Left lung (tissue), 10 donors: ENCODE data around the gene STK39. TPM values are rescaled to one million over a fixed set of nuclear protein-coding genes. Genes with fewer than 3 reads are reported as not detected.

Source experiments
- ATAC-seq: fragments of 200-7000 bp; cut with Tn5 transposase; one replicate; pipeline ENCODE4 v1.9.1; 2020; ENCODE audit warnings: moderate library complexity
- DNase-seq, 4 donors: peaks; one replicate each; pipeline ENCODE4 v3.0.0-alpha.2; 2013 to 2020
- H3K27ac ChIP-seq, 2 donors: fragments of 200-600 bp; sonication (generic) in 1 of 2; one replicate each; pipeline versions ENCODE4 v1.5.0 to v1.8.0; 2020 to 2021
- H3K27me3 ChIP-seq, 2 donors: fragments of 200-600 bp; sonication (generic) in 1 of 2; one replicate each; pipeline versions ENCODE4 v1.5.0 to v1.8.0; 2020 to 2021
- H3K36me3 ChIP-seq, 2 donors: fragments of 200-600 bp; sonication (generic) in 1 of 2; one replicate each; pipeline versions ENCODE4 v1.5.0 to v1.8.0; 2020 to 2021
- H3K4me1 ChIP-seq, 2 donors: fragments of 200-600 bp; one replicate each; pipeline ENCODE4 v1.8.0; 2021
- H3K4me3 ChIP-seq, 2 donors: fragments of 200-600 bp; sonication (generic) in 1 of 2; one replicate each; pipeline versions ENCODE4 v1.5.0 to v1.8.0; 2020 to 2021; ENCODE audit warnings: mild to moderate bottlenecking in 1 of 2
- H3K9me3 ChIP-seq, 2 donors: fragments of 200-600 bp; sonication (generic) in 1 of 2; one replicate each; pipeline versions ENCODE4 v1.5.0 to v1.8.0; 2020 to 2021
- intact Hi-C, 2 donors: fragments of 100-400 bp; cut with DNase I; formaldehyde crosslinking; loops; one replicate each; pipeline versions ENCODE4 v1.11.2 to v1.14.2; 2022
- polyA plus RNA-seq, 6 donors: library from polyadenylated mRNA; unstranded; fragments of 120-200 nt; gene quantifications; one replicate each; pipeline ENCODE4 v1.2.1, GENCODE V29; 2013; ENCODE audit not compliant: insufficient read length in 6 of 6
- total RNA-seq, 2 donors: library from RNA; stranded (reverse); fragmentation: NEBNext Ultra II Directional; extraction: Animal tissue kit (Norgen Biotek cat#: 25700); gene quantifications; one replicate each; pipeline ENCODE4 v1.2.1, GENCODE V29; 2021
- TF ChIP-seq, protein P1 (sequence below), 2 donors: fragments of 200-600 bp; sonication (generic) in 1 of 2; IDR thresholded peaks; one replicate each; pipeline versions ENCODE4 v1.5.0 to v1.8.0; 2021; ENCODE audit warnings: antibody characterized with exemption in 2 of 2
- donor health status: DM: no; HTN: yes; CAD: no.
- donor health status: DM: no; HTN: no; CAD: no.

Gene STK39
- total and polyA plus RNA-seq, 8 donors = 15.7 to 31.3 (median 27.0) TPM

DNA sequence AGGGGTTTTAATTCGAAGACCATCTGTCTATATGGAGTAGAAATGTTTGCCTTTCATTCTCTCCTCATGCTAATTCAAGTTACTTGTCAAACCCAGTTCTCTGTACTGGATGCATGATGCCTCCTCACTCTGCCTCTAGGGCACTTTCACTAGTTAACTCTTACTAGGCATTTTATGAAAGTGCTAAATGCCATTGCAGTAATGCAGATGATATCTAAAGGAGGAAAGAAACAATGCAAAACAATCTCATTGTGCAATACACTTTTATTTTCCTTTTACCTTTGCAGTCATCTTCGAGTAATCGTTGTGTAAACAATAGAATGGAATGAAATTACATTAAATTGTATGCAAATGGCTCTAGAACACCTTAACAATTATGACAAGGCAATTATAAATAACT is 293.6 kb downstream of the STK39 start:
- ATAC-seq (no peak), DNase-seq (no peak)
- H3K9me3 ChIP-seq = no peaks in the 10 kb centered on the region
- H3K4me1 ChIP-seq = no peaks in the 10 kb centered on the region
- H3K36me3 ChIP-seq = no peaks in the 10 kb centered on the region
- TF ChIP-seq, protein P1, sequence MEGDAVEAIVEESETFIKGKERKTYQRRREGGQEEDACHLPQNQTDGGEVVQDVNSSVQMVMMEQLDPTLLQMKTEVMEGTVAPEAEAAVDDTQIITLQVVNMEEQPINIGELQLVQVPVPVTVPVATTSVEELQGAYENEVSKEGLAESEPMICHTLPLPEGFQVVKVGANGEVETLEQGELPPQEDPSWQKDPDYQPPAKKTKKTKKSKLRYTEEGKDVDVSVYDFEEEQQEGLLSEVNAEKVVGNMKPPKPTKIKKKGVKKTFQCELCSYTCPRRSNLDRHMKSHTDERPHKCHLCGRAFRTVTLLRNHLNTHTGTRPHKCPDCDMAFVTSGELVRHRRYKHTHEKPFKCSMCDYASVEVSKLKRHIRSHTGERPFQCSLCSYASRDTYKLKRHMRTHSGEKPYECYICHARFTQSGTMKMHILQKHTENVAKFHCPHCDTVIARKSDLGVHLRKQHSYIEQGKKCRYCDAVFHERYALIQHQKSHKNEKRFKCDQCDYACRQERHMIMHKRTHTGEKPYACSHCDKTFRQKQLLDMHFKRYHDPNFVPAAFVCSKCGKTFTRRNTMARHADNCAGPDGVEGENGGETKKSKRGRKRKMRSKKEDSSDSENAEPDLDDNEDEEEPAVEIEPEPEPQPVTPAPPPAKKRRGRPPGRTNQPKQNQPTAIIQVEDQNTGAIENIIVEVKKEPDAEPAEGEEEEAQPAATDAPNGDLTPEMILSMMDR (IDR thresholded peaks at IDR 0.05) = no peak
- H3K4me3 ChIP-seq = no peak overlapping the region
- intact Hi-C loops = no loop called here
- no peaks in the 10 kb centered on the region for H3K27me3 ChIP-seq
- H3K27ac ChIP-seq = no peak overlapping the region

DNA sequence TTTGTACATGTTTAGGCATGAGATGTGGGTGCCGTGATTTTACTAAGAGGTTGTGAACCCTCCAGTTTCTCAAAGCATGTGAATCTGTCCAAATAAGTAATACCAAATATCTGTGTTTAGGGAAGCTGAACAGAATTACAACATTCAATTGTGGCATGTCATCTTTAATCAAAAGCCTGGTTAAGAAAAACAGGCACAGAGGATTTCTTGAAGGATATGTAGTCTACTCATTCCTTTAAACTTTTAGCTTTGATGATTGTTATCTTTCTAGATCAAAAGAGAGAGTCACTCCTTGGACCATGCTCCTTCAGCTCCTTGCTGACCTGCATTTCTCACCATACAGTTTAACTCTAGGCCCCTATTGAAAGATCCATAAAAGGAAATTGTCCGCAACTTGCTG is 296.8 kb downstream of the STK39 start:
- H3K4me1 ChIP-seq = no peaks in the 10 kb centered on the region
- H3K9me3 ChIP-seq = no peaks in the 10 kb centered on the region
- H3K27me3 ChIP-seq = no peaks in the 10 kb centered on the region
- no peak overlapping the region for H3K27ac ChIP-seq
- no peak overlapping the region for H3K4me3 ChIP-seq
- TF ChIP-seq, protein P1 (IDR thresholded peaks at IDR 0.05) = no peak
- DNase-seq = no peak
- no peaks in the 10 kb centered on the region for H3K36me3 ChIP-seq
- intact Hi-C loops = no loop called here
- ATAC-seq = no peak

DNA sequence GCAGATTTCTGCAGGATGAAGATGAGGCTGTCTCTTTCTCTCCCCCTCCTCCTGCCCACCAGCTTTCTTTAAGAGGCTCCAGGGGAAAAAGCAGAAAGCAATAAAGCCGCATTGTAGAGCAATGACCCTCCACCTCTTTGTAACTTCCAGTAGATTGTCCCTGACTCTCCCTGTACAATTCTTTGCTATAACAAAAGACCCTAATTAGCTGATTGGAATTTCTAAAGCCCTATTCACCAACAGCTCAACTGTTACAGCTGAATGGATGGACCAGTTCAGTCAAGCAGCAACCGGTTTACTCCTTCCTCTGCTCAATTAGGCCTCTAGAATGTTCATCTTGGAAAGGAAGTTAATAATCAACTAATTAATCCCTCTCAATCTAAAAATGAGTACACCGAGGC is 301.0 kb downstream of the STK39 start:
- H3K9me3 ChIP-seq = no peaks in the 10 kb centered on the region
- H3K4me3 ChIP-seq = no peak overlapping the region
- H3K27ac ChIP-seq = no peak overlapping the region
- no peaks in the 10 kb centered on the region for H3K27me3 ChIP-seq
- H3K4me1 ChIP-seq = no peaks in the 10 kb centered on the region
- DNase-seq (no peak), ATAC-seq (no peak)
- intact Hi-C loops = no loop called here
- TF ChIP-seq, protein P1 (IDR thresholded peaks at IDR 0.05) = no peak
- no peaks in the 10 kb centered on the region for H3K36me3 ChIP-seq

DNA sequence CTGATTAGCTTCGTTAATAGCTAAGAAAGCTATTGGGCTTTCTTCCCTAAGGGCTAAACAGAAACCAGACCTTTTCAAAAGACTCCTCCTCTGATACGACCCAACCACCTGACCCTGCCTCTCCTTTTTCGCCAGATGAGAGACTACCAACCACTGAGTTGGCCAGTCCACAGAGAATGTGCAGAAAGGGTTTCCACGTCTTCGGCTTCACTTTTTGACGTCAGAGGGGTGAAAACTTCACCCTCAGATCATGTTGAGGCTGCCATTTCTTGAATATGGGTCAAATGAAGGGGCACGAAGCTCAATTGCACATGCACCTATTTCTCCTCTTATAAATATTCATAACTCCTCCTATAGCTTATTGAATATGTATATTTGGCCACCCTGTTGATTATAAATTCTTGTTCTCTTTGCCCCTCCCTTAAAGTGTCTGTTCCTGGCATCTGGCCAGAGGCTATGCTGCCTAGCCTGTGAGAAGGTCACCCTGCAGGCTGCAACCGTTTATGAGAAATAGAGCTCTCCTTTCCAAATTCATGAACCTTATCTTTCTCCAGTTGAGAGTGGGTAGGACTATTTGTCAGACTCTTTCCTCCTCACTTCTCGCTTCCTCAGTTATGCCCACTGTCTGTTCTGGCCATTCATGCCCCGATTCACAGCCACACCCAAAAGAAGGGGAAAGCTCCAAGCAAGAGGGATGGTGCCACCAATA is 301.6 kb downstream of the STK39 start:
- DNase-seq = no peak
- Histone ChIP-seq H3K27ac (no peak overlapping the region), H3K27me3 (no peaks in the 10 kb centered on the region), H3K4me3 (no peak overlapping the region), H3K4me1 (no peaks in the 10 kb centered on the region), H3K9me3 (no peaks in the 10 kb centered on the region), H3K36me3 (no peaks in the 10 kb centered on the region)
- no peak for ATAC-seq
- intact Hi-C loops = no loop called here
- TF ChIP-seq, protein P1 (IDR thresholded peaks at IDR 0.05) = no peak

DNA sequence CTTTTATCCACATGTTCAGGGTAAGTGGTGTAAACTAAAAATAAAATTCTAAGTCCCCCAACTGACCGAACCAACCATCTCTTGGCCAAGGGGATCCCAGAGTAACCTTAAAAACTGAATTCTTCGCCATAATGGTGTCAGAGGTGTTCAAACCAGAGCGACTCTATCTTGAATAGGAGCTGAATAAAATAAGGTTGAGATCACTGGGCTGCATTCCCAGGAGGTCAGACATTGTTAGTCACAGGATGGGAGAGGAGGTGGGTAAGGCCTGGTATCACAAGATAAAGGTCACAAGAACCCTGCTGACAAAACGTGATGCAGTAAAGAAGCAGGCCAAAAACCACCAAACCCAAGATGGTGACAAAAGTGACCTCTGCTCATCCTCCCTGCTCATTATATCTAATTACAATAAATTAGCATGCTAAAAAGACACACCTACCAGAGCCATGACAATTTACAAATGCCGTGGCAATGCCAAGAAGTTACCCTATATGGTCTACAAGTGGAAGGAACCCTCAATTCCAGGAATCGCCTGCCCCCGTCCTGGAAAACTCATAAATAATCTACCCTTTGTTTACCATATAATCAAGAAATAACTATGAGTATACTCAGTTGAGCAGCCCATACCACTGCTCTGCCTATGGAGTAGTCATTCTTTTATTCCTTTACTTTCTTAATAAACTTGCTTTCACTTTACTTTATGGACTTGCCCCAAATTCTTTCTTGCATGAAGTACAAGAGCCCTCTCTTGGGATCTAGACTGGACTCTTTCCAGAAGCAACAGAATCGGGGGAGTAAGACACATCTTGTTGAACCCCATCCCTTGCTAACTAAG is 302.4 kb downstream of the STK39 start:
- TF ChIP-seq, protein P1 (IDR thresholded peaks at IDR 0.05) = no peak
- H3K4me3 ChIP-seq = no peak overlapping the region
- no peaks in the 10 kb centered on the region for H3K9me3 ChIP-seq
- DNase-seq (no peak), ATAC-seq (no peak)
- no peaks in the 10 kb centered on the region for H3K36me3 ChIP-seq
- no peaks in the 10 kb centered on the region for H3K27me3 ChIP-seq
- no peak overlapping the region for H3K27ac ChIP-seq
- no peaks in the 10 kb centered on the region for H3K4me1 ChIP-seq
- intact Hi-C loops = no loop called here
